ENCODE results near the gene ADRM1.

DNA sequence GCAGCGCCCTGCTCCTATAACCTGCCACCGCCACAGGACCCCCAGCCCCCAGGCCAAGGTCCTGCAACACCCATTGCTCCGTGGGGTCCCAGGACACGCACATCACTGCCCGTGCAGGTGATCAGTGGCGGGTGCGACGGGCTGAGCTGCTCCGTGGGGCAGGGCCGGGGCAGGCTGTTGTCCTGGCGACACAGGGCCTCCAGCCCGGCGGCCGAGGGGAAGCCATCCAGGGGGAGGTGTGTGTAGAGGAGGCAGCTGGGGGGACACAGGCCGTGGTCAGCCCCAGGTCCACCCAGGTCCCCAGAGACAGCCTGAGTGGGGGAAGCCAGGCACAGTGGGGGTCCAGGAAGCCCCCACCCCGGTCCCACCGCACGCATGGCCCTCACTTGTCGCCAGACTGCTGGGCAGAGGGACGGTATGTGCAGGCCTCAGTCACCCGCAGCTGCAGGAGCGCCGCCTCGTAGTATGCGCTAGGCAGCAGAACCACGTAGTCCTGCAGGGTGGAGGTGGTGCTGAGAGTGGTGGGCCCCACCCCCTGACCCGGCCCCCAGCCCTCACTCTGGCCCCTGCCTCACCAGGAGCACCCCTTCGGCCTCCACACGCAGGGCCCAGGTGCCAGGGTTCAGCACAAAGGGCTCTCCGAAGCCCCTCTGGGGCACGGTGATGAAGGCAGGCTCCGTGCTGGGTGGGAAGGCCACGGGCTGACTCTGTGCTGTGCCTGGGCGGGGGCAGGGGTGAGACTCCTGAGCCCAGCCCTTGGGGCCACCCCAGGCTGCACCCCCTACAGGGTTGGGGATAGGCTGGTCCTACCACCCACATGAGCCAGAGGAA lies 30.4 kb downstream of the ADRM1 start:
- TF ChIP-seq, protein P1, sequence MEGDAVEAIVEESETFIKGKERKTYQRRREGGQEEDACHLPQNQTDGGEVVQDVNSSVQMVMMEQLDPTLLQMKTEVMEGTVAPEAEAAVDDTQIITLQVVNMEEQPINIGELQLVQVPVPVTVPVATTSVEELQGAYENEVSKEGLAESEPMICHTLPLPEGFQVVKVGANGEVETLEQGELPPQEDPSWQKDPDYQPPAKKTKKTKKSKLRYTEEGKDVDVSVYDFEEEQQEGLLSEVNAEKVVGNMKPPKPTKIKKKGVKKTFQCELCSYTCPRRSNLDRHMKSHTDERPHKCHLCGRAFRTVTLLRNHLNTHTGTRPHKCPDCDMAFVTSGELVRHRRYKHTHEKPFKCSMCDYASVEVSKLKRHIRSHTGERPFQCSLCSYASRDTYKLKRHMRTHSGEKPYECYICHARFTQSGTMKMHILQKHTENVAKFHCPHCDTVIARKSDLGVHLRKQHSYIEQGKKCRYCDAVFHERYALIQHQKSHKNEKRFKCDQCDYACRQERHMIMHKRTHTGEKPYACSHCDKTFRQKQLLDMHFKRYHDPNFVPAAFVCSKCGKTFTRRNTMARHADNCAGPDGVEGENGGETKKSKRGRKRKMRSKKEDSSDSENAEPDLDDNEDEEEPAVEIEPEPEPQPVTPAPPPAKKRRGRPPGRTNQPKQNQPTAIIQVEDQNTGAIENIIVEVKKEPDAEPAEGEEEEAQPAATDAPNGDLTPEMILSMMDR (IDR thresholded peaks at IDR 0.05), result no peak
- TF ChIP-seq SMC3 (IDR thresholded peaks at IDR 0.05) (no peak), EP300 (IDR thresholded peaks at IDR 0.05) (no peak), POLR2A (IDR thresholded peaks at IDR 0.05; ENCODE audit: low read length) (no peak), POLR2AphosphoS2 (conservative IDR thresholded peaks at IDR 0.05; ENCODE audit: low read length) (no peak), KDM1A (IDR thresholded peaks at IDR 0.05; ENCODE audit: low read depth) (no peak), EHF (CRISPR knock-in tag; IDR thresholded peaks at IDR 0.05) (no peak), BHLHE40 (IDR thresholded peaks at IDR 0.05; ENCODE audit: low read depth, low read length) (no peak), ESRRA (IDR thresholded peaks at IDR 0.05; ENCODE audit: borderline replicate concordance, low read length) (no peak), NFE2L2 (conservative IDR thresholded peaks at IDR 0.05; ENCODE audit: low read length) (no peak), RCOR1 (IDR thresholded peaks at IDR 0.05; ENCODE audit: low read depth, low read length) (no peak), JUNB (IDR thresholded peaks at IDR 0.05) (no peak)
